Uterus (tissue), 4 donors: ENCODE results near the gene CYP26C1. TPM values are rescaled to one million over a fixed set of nuclear protein-coding genes. Genes with fewer than 3 reads are reported as not detected.

Source experiments
- DNase-seq, 2 donors: peaks; one replicate each; pipeline ENCODE4 v3.0.0-alpha.2; 2019 to 2020
- H3K27ac ChIP-seq, 2 donors: fragments of 200-600 bp; sonication (generic); 1 replicate in 1 of 2; 2 replicates in 1 of 2; pipeline ENCODE4 v1.5.1; 2016 to 2018
- H3K27me3 ChIP-seq, 2 donors: fragments of 200-600 bp; sonication (generic); one replicate each; pipeline ENCODE4 v1.5.1; 2018 to 2019; ENCODE audit warnings: control low read depth in 1 of 2
- H3K36me3 ChIP-seq, 2 donors: fragments of 200-600 bp; sonication (generic); one replicate each; pipeline ENCODE4 v1.5.1; 2019; ENCODE audit warnings: control low read depth in 1 of 2
- H3K4me1 ChIP-seq, 2 donors: fragments of 200-600 bp; sonication (generic); one replicate each; pipeline ENCODE4 v1.5.1; 2018 to 2019; ENCODE audit warnings: control low read depth in 1 of 2
- H3K4me3 ChIP-seq, 2 donors: fragments of 200-600 bp; sonication (generic); 1 replicate in 1 of 2; 2 replicates in 1 of 2; pipeline ENCODE4 v1.5.1; 2018 to 2019; ENCODE audit warnings: mild to moderate bottlenecking in 1 of 2
- H3K9me3 ChIP-seq, 2 donors: fragments of 200-600 bp; sonication (generic); one replicate each; pipeline ENCODE4 v1.5.1; 2019; ENCODE audit warnings: control low read depth in 1 of 2
- POLR2A ChIP-seq, 2 donors: fragments of 450-650 bp; IDR thresholded peaks; one replicate each; pipeline ENCODE4 v1.6.1; 2016; ENCODE audit warnings: antibody characterized with exemption in 2 of 2, mild to moderate bottlenecking in 1 of 2, moderate library complexity in 1 of 2
- intact Hi-C: fragments of 100-400 bp; cut with DNase I; formaldehyde crosslinking; loops from one replicate; pipeline ENCODE4 v1.15.1; 2023; ENCODE audit warnings: low total_unique reads
- total RNA-seq, 4 donors: library from RNA; depleted of rRNA in 3 of 4; stranded (reverse); fragments of >200 nt in 3 of 4; gene quantifications; one replicate each; pipeline versions ENCODE4 v1.1.0 to v1.2.4, GENCODE V29; 2014 to 2023
- TF ChIP-seq, protein P1 (sequence below), 4 experiments: fragments of 200-600 bp in 2 of 4; fragments of 450-650 bp in 2 of 4; sonication (generic) in 2 of 4; IDR thresholded peaks; one replicate each; pipeline ENCODE4 v1.5.1; 2016 to 2019; ENCODE audit warnings: antibody characterized with exemption in 4 of 4, mild to moderate bottlenecking in 2 of 4, moderate library complexity in 1 of 4
- donor health status: DM: yes; HTN: yes; CAD: no.

The CYP26C1 gene
- total RNA-seq, 4 donors from 2014 or later = 0.15 to 0.41 TPM; not detected in 2

DNA sequence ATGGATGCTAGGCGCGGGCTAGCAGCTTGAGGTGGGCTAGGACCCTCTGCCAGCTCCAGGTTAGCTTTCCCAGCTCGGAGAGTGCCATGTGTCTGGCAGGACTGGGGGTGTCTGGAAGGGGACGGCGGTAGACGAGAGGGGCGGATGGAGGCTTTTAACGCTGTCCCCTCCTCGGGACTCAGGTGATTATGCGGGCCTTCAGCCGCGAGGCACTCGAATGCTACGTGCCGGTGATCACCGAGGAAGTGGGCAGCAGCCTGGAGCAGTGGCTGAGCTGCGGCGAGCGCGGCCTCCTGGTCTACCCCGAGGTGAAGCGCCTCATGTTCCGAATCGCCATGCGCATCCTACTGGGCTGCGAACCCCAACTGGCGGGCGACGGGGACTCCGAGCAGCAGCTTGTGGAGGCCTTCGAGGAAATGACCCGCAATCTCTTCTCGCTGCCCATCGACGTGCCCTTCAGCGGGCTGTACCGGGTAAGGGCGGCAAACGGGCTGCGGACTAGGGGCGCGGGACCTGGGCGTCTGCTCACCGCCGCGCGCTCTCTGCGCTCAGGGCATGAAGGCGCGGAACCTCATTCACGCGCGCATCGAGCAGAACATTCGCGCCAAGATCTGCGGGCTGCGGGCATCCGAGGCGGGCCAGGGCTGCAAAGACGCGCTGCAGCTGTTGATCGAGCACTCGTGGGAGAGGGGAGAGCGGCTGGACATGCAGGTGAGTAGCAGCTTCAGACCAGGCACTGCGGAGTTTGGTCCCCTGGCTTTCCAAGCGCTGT is 14.2 kb downstream of the CYP26C1 start:
- Histone ChIP-seq H3K36me3 (no peaks in the 10 kb centered on the region), H3K27me3 (peaks cover 0 to 29% of the 10 kb centered on the region in 2 donors), H3K27ac (no peak overlapping the region), H3K4me3 (no peak overlapping the region), H3K4me1 (peaks cover 0 to 14% of the 10 kb centered on the region in 2 donors), H3K9me3 (no peaks in the 10 kb centered on the region)
- no peak for DNase-seq
- TF ChIP-seq, protein P1, sequence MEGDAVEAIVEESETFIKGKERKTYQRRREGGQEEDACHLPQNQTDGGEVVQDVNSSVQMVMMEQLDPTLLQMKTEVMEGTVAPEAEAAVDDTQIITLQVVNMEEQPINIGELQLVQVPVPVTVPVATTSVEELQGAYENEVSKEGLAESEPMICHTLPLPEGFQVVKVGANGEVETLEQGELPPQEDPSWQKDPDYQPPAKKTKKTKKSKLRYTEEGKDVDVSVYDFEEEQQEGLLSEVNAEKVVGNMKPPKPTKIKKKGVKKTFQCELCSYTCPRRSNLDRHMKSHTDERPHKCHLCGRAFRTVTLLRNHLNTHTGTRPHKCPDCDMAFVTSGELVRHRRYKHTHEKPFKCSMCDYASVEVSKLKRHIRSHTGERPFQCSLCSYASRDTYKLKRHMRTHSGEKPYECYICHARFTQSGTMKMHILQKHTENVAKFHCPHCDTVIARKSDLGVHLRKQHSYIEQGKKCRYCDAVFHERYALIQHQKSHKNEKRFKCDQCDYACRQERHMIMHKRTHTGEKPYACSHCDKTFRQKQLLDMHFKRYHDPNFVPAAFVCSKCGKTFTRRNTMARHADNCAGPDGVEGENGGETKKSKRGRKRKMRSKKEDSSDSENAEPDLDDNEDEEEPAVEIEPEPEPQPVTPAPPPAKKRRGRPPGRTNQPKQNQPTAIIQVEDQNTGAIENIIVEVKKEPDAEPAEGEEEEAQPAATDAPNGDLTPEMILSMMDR (IDR thresholded peaks at IDR 0.05) = no peak
- no peak for TF ChIP-seq POLR2A (IDR thresholded peaks at IDR 0.05)
- intact Hi-C loops = no loop called here

DNA sequence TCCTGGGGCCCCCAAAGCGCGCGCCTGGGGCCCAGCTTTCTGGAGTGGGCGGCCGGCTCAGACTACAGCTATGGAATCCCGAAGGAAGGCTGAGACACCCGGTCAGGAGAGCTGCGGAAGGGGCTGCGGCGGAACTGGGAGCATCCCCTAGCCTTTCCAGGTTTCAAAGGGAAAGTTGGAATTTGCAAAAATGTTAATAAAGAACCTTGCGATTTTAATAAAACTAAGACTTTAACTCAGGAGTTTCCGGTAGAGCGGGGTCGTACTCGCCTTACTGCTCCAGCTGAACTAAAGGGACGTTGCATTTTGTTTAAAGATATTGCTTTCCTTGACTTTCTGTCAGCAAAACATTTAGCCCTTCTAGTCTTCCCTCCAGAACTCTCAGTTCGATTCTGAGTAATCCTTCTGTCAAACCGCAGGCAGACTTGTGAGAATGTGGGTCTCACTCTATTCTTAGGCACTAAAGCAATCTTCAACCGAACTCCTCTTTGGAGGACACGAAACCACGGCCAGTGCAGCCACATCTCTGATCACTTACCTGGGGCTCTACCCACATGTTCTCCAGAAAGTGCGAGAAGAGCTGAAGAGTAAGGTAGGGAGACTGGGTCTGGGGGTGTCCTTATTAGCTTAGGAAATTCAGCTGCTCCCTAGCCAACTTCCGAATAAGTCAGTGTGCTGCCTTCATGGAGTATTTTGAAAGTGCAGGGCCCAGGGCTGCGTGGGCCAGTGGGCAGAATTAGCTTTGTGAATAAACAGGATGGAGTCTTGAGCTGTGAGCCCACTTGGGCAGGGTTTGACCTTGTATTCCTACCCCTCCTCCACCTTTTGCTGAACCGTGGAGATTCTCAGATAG is 15.0 kb downstream of the CYP26C1 start:
- Histone ChIP-seq H3K36me3 (no peaks in the 10 kb centered on the region), H3K27me3 (peaks cover 0 to 29% of the 10 kb centered on the region in 2 donors), H3K9me3 (no peaks in the 10 kb centered on the region), H3K4me3 (no peak overlapping the region), H3K27ac (no peak overlapping the region), H3K4me1 (peaks cover 0 to 14% of the 10 kb centered on the region in 2 donors)
- no peak for TF ChIP-seq POLR2A (IDR thresholded peaks at IDR 0.05)
- TF ChIP-seq, protein P1 (IDR thresholded peaks at IDR 0.05) = no peak
- intact Hi-C loops = no loop called here
- no peak for DNase-seq

DNA sequence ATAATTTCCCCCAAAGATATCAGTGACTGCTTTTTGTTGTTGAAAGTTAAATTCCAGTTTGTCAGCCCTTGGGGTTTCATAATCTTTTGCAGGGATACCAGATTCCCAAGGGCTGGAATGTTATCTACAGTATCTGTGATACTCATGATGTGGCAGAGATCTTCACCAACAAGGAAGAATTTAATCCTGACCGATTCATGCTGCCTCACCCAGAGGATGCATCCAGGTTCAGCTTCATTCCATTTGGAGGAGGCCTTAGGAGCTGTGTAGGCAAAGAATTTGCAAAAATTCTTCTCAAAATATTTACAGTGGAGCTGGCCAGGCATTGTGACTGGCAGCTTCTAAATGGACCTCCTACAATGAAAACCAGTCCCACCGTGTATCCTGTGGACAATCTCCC is 16.3 kb downstream of the CYP26C1 start:
- Histone ChIP-seq H3K9me3 (no peaks in the 10 kb centered on the region), H3K4me1 (peaks cover 0 to 14% of the 10 kb centered on the region in 2 donors), H3K36me3 (no peaks in the 10 kb centered on the region), H3K27ac (no peak overlapping the region), H3K4me3 (no peak overlapping the region), H3K27me3 (peaks cover 0 to 29% of the 10 kb centered on the region in 2 donors)
- no peak for DNase-seq
- intact Hi-C loops = no loop called here
- TF ChIP-seq POLR2A (IDR thresholded peaks at IDR 0.05) = no peak
- TF ChIP-seq, protein P1 (IDR thresholded peaks at IDR 0.05) = no peak

GRCh38 chr10:93077860-93078337 is 17.3 kb downstream of the CYP26C1 start:
- intact Hi-C loops = no loop called here
- peaks cover 0 to 29% of the 10 kb centered on the region in 2 donors for H3K27me3 ChIP-seq
- TF ChIP-seq POLR2A (IDR thresholded peaks at IDR 0.05) = no peak
- TF ChIP-seq, protein P1 (IDR thresholded peaks at IDR 0.05) = no peak

More at GRCh38 chr10:93077860-93078337, 17.3 kb downstream of the CYP26C1 start:
- no peaks in the 10 kb centered on the region for H3K36me3 ChIP-seq
- no peak overlapping the region for H3K27ac ChIP-seq
- H3K9me3 ChIP-seq = no peaks in the 10 kb centered on the region
- no peak overlapping the region for H3K4me3 ChIP-seq
- peaks cover 0 to 14% of the 10 kb centered on the region in 2 donors for H3K4me1 ChIP-seq
- no peak for DNase-seq
